Mesothelial cell of epicardium (in vitro differentiated cells): ENCODE results near the gene IL36G. TPM values are rescaled to one million over a fixed set of nuclear protein-coding genes. Genes with fewer than 3 reads are reported as not detected.

Source experiments
- DNase-seq, 2 experiments: peaks; one replicate each; pipeline ENCODE4 v3.0.0; 2021; ENCODE audit warnings: low spot score in 2 of 2; ENCODE audit not compliant: unreplicated experiment in 2 of 2
- H3K27ac Mint-ChIP-seq: 2 replicates; pipeline ENCODE4 v1.8.0; 2021; ENCODE audit warnings: mixed read lengths
- H3K27me3 Mint-ChIP-seq: 2 replicates; pipeline ENCODE4 v1.8.0; 2021; ENCODE audit warnings: low read depth, mixed read lengths
- H3K36me3 Mint-ChIP-seq: 2 replicates; pipeline ENCODE4 v1.8.0; 2021; ENCODE audit warnings: mixed read lengths
- H3K4me1 Mint-ChIP-seq: 2 replicates; pipeline ENCODE4 v1.8.0; 2021; ENCODE audit warnings: mixed read lengths
- H3K4me3 Mint-ChIP-seq: 2 replicates; pipeline ENCODE4 v1.8.0; 2021; ENCODE audit warnings: mild to moderate bottlenecking, moderate library complexity, mixed read lengths
- H3K9me3 Mint-ChIP-seq: 2 replicates; pipeline ENCODE4 v1.8.0; 2021; ENCODE audit warnings: mixed read lengths
- CTCF ChIP-seq: fragments of 200-600 bp; sonication (generic); IDR thresholded peaks from one replicate; pipeline ENCODE4 v1.5.0; 2021; ENCODE audit warnings: antibody characterized with exemption; ENCODE audit not compliant: unreplicated experiment
- total RNA-seq: library from RNA; stranded (reverse); gene quantifications from 3 replicates; pipeline ENCODE4 v1.2.1, GENCODE V29; 2021

IL36G gene
- total RNA-seq, 1 donor from 2014 or later: not detected

GRCh38 chr2:113012436-113013335 is 34.9 kb downstream of the IL36G start:
- peaks cover 12% of the 10 kb centered on the region for H3K9me3 Mint-ChIP-seq
- no peaks in the 10 kb centered on the region for H3K36me3 Mint-ChIP-seq
- H3K27ac Mint-ChIP-seq: no peak overlapping the region
- H3K4me1 Mint-ChIP-seq: no peaks in the 10 kb centered on the region
- peaks cover 44% of the 10 kb centered on the region for H3K27me3 Mint-ChIP-seq
- H3K4me3 Mint-ChIP-seq: no peak overlapping the region
- no peak for DNase-seq
- no peak for TF ChIP-seq CTCF

GRCh38 chr2:113013336-113013661 is 35.5 kb downstream of the IL36G start:
- TF ChIP-seq CTCF: no peak

GRCh38 chr2:113014067-113014466 is 36.3 kb downstream of the IL36G start:
- H3K36me3 Mint-ChIP-seq: no peaks in the 10 kb centered on the region
- no peak for TF ChIP-seq CTCF
- no peak overlapping the region for H3K27ac Mint-ChIP-seq
- peaks cover 20% of the 10 kb centered on the region for H3K9me3 Mint-ChIP-seq
- H3K27me3 Mint-ChIP-seq: peaks cover 50% of the 10 kb centered on the region
- no peaks in the 10 kb centered on the region for H3K4me1 Mint-ChIP-seq
- H3K4me3 Mint-ChIP-seq: no peak overlapping the region
- DNase-seq: no peak

More at GRCh38 chr2:113013336-113013661, 35.5 kb downstream of the IL36G start:
- no peaks in the 10 kb centered on the region for H3K36me3 Mint-ChIP-seq
- H3K4me1 Mint-ChIP-seq: no peaks in the 10 kb centered on the region
- peaks cover 13% of the 10 kb centered on the region for H3K9me3 Mint-ChIP-seq
- no peak for DNase-seq
- H3K4me3 Mint-ChIP-seq: no peak overlapping the region
- peaks cover 47% of the 10 kb centered on the region for H3K27me3 Mint-ChIP-seq
- no peak overlapping the region for H3K27ac Mint-ChIP-seq

GRCh38 chr2:113015042-113015441 is 37.2 kb downstream of the IL36G start:
- no peak for DNase-seq
- H3K9me3 Mint-ChIP-seq: peaks cover 26% of the 10 kb centered on the region
- H3K4me1 Mint-ChIP-seq: no peaks in the 10 kb centered on the region
- peaks cover 52% of the 10 kb centered on the region for H3K27me3 Mint-ChIP-seq
- no peak overlapping the region for H3K4me3 Mint-ChIP-seq
- no peak overlapping the region for H3K27ac Mint-ChIP-seq
- H3K36me3 Mint-ChIP-seq: no peaks in the 10 kb centered on the region
- TF ChIP-seq CTCF: no peak

GRCh38 chr2:113015655-113016054 is 37.8 kb downstream of the IL36G start:
- peaks cover 48% of the 10 kb centered on the region for H3K27me3 Mint-ChIP-seq
- DNase-seq: no peak
- H3K36me3 Mint-ChIP-seq: no peaks in the 10 kb centered on the region
- TF ChIP-seq CTCF: no peak
- no peaks in the 10 kb centered on the region for H3K4me1 Mint-ChIP-seq
- H3K4me3 Mint-ChIP-seq: no peak overlapping the region
- H3K9me3 Mint-ChIP-seq: peaks cover 26% of the 10 kb centered on the region
- H3K27ac Mint-ChIP-seq: no peak overlapping the region
